Activated T-cell treated with anti-CD3 and anti-CD28 coated beads for 1 hour (primary cell): ENCODE measurements around the gene MRPL24.

Experiments
- DNase-seq: peaks from one replicate; pipeline ENCODE4 v3.0.0-alpha.2; 2020; ENCODE audit warnings: low read depth

Gene MRPL24

DNA sequence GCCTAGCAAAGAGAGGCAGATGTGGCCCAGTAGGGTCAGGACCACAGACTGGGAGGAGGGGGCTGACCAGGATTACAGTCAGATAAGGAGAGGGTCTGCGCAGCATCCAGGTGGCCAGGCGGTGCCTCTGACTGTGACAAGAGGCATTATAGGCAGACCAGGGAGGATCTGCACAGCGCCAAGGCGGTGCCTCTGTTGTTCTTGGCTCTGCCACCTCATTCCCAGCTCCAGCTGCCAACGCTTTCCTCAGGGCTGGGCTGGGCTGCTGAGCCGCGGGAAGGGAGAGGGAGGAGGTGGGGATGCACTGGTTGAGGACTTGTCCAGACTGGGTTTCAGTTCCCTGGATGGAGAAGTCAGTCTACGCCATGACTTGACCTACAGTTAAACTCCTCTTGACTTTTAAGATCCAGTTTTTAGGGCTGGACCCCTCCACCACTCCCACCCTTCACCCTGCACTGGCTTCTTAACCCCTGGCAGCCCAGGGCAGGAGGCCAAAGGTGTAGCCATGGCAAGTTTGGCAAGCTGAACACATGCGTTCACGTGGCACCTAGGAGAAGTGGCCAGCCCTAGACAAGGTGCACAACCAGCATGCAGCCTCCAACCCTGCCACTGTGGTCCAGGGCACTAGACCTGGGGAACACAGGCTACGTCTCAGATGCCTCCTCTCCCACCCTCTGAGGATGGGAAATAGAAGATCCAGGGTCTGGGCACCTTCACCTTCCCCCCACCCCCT is 31.0 kb downstream of the MRPL24 start:
- no peak for DNase-seq

DNA sequence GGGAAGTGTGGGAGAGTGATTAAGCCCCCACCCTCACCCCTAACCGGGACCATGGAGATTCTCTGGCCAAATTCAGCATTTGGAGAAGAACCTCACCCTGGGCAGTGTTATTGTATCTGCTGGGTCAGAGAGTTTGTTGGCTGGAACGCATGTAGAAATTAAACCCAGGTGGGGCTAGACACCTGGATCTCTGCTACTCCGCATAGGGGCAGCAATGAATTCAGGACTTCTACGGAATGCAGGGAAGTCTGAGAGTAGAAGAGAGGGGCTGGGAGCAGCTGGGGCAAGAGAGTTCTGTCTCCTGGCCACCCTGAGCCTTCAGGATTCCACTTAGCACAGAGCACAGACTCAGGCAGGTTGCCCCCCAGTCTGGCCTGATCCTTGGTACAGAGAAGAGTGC is 31.9 kb downstream of the MRPL24 start:
- no peak for DNase-seq

DNA sequence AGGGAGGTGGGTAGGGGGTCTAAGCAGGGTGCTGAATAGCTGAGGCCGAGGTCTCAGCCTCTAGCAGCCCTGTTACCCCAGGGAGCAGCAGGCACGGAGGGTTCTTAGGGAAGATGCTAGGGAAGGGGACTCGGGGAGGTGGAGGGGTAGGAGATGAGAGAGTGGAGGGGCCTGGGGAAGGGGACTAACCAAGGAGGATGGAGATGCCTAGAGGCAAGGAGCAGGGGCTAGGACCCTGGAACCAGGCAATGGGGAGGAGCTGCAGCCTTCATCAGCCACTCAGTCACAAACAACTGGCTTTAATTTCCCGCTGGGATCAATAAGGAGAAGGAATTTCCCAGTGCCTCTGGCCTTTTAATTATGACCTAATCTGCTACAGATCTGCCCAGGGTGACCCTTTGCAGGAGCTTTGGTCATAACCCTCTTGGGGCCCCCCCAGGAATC is 32.6 kb downstream of the MRPL24 start:
- no peak for DNase-seq

DNA sequence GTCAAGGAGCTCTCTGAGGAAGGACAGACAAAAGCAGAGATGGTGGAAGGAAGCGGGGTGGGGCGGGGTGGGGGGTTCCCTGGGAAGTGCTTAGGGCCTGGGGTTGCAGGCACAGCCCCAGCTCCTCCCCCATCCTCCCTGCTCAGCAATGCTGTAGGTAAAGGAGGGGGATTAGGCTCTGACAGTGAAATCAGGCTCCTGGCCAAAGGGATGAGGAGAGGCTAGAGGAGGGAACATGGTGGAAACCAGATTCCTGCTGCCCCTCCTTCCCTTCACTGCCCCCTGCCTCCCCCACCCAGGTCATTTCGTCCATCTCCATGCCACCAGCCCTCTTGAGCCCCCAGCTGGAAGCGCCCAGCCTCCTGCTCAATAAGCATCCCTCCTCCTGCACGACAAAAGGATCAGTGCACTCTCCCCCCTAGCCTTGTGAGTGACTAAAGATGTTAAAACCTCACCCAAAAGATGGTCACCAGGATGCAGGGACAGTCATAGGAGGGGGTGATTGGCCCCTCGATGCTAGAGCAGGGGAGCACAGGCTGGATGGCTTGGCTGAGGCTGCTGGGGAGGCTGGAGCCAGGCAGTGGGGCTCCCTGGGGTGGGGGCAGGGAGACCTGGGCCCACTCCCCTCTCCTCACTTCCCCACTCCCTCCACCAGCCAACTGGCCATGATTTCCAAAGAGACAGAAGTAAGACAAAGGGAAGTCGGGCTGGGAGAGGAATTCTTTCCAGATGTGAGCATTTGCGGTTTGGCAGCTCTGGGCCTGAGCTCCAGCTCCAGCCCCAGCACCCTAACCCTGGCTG is 33.3 kb downstream of the MRPL24 start:
- DNase-seq, result no peak

DNA sequence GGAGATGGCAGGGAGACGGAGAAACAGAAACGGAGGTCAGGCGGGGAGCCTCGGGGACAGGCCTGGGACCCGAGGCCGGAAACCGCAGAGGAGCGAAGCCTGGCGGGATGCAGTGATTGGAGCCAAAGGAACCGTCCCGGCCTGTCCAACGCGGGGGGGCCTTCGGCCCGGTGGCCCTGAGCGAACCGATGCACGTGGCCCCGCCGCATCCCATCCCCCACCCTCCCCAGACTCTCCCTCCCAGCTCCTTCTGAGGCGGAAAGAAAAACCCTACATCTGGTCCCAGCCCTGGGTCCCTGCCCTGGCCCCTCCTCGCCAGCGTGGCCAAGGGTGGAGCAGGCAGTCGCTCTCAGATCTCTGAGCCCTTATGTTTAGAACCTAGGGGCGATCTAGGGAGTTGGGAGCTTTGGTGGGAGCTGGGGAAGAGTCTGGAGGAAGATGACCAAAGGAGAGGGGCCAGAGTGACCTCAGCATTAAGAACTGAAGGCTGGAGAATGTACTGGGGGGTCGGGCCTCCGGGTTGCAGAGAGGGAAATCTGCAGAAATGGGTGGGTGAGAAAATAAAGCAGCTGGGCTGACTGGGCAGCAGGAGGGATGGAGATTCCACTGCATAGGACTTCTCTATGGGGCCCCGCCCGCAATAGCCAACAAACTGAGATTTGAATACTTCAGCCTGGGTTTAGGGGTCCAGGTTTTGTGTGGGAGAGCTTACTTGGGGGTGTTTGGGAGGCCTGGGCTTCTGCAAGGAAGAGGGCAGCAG is 34.1 kb downstream of the MRPL24 start:
- no peak for DNase-seq

DNA sequence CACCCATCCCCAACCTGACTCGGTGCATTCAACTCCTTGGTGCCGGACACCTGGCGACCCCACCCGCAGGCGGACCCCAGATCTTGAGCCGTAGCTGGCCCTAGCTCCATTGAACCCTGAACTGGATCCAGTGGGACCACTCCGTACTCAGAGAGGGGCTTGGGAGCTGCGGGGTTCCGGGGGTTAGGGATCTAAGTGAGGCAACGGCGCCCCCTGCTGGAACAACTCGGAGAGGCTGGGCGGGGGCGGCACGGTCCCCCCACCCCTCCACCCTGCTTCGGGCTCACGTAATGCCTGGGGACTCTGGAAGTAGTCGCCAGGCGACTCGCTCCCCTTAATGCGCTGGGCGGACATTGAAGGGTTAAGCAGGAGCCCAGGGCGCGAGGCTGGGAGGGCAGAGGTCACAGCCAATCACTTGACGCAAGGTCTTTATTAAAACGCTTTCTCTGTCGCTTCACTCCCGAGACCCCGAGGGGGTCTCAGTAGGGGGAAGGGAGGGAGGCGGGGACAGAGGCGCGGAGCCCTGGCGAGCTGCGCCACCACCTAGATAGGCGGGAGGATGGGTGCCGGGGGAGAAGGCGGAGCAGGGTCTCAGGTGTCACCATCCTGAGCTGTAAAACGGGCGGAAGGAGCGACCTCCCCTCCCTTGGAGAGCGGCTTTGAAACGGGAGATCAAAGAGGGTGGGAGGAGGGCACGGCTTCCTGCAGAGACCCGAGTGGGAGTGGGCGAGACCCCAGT is 34.8 kb downstream of the MRPL24 start:
- peak; percentile 67 for DNase-seq

DNA sequence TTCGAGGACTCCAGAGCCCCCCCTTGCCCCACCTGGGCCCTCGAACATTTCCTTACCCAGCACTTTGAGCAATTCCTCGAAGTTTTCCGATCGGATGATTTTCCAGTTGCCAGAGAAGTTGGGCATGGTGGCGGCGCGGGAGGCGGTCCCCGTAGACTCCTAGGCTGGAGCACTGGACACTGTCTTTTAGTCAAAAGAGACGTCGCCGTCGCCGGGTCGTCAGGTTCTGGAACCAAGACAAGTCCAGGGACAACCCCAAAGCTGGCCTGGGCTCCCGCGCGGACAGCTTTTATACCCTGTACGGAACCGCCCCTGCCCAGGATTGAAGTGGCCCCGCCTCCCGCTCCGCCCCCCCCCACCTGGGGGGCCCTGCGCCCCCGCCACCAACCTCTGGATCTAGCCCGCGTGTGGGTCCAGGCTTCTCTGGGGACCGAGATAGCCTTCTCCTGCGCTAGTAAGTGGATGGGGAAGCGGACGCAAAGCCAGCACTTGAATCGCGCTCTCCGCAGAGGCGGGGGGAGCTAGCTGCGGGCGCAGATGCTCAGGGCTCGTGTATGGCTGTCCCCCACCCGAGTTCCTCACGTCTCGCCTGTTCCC is 35.5 kb downstream of the MRPL24 start, which contains the start of gene CRABP2:
CRABP2 (minus strand) TSS at position 263 of the 597 bp plus-strand sequence; CDS start at position 126, 137 bp downstream.
- no peak for DNase-seq

DNA sequence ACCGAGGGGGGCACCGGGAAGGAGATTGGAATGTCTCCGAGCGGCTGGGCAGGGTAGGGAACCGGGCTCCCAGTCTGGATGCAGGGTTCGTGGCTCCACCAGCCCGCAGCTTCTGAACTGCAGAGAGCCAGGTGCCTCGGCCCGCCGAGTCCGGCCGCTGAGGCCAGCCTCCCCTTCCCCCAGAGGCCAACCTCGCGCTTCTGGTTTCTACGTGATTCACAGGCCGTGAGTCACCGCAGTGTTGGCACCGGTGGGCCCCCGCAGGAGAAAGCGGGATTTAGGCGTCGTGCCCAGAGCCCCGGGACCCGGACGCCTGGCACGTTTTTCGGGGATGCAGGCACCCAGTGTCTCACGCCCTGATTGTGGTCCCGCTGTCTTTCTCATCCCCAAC is 36.0 kb downstream of the MRPL24 start:
- DNase-seq, result no peak

DNA sequence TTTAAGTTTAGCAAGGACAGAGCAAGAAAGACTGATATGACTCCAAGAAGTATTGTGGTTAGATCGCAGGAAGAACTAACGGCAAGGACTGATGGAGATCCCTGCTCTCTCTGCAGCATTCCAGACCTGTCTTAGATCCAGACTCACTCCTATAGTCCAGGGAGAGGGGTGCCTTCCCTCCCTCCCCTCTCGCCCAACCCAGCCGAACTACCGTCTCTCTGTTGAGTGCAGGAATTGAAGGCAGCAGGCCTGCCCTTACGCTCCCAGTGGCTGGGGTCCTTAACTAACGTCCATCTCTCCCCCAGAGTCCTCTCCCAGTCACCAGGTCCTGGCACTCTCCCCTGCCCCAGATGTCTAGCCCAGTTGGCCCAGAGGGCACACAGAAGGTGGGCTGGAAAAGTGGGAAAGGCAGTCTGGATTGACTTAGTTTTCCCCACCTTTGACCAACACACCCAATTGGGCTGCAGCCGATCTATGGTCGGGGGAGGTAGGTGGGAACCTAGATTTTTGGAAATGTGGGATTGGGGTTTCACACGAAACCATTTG is 36.6 kb downstream of the MRPL24 start:
- DNase-seq, result no peak

DNA sequence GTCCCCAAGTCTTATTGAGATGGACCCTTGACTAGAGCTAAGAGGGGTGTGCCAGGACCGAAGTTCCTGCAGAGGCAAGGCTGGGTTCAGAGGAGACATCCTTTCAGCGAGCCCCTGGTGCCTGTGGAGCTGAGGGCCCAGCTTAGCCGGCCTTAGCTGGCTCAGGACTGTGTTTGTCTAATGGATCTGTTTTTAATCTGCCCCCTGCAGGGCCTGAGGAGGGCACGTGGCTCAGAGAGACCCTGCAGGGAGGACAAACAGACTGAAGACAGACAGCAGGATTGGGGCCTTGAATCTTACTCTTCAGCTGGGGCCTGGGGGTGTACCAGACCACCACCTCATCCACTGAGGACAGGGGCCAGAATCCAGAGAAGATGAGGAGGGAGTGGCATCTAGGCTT is 37.1 kb downstream of the MRPL24 start:
- DNase-seq, result no peak

DNA sequence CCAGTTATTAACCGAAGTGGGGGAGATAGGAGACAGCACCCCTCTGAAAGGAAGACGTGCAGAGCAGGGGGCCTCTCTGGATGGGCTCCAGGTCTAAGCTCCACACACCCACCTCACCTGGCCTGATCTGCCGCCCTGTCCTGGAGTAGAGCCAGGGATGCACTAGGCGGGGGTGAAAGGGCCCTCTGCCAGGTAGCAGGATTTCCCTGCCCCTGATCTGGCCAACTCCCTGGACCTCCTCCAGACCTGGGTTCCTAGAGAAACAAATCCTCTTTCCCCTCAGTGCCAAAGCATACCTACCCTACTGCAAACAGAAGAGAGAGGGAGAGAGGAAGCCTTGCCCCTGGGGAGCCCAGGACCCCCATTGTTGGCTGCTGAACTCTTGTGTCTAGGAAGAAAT is 37.6 kb downstream of the MRPL24 start:
- DNase-seq, result no peak

DNA sequence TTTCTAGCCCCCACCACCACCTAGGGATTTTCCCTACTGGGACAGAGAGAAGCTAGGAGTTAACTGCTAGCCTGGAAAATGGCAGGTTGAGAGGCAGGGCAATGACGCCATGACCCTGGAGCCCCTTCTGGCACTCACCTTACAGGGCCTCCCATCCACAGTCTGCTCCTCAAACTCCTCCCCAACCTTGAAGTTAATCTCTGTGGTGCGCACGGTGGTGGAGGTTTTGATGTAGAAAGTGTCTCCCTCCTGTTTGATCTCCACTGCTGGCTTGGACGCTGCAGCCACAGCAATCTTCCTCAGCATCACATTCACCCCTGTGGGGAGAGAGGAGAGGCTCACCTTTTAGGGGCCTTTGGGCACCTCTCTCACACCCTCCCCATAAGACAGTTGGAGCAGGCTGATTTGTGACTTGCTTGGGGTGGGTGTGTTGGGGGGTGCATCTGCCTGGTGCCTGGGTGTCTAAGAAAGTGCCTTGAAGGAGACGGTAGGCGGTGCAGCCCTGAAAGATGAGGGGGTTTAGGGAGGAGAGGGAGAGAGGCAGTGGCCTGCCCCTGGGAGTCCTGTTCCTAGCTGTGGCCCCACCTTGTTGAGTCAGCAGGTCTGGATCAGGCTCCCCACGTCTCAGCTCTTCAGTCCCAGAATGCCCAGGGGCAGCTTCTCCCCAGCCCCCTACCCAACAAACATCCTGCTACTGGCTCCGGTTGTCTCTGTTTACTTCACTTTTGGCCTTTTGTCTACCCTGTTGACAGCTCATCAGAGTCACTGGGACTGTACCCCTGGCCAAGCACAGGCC is 40.0 kb downstream of the MRPL24 start:
- DNase-seq, result no peak

DNA sequence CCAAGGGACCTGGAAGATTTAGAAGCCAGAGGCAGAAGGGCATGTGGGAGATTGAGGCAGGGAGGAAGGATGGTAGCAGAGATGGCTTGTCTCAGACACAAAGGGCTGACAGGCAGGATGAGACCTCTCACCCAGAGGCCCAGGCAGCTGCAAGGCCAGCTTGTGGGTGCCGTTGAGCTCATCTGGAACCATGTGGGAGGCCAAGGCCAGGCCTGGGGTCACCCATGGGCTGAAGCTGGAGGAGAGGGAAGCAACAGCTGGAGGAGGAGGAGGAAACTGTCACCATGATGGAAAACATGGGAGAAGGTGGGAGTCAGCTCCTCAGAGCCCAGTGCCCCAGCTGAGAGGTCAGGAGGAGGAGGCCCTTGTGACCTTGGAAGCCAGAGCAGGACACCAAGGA is 41.9 kb downstream of the MRPL24 start:
- no peak for DNase-seq

DNA sequence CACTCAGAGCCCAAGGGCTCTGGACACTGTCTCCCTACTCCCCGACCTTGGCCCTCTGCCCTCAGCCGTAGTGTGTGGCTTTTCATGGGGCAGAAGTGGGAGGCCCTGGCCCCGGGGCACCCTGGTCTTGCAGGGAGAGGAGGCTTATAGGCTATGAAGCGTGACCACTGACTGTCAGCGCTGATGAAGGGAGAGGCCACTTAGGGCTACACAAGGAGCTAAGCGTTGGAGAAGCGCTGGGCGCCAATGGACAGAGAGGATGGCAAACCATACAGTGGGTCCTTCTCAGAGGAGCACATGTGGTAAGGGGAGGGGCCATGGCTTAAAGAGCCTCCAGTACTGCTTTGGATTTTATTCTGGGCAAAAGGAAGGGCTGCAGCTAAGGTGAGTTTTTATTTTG is 43.4 kb downstream of the MRPL24 start:
- no peak for DNase-seq

DNA sequence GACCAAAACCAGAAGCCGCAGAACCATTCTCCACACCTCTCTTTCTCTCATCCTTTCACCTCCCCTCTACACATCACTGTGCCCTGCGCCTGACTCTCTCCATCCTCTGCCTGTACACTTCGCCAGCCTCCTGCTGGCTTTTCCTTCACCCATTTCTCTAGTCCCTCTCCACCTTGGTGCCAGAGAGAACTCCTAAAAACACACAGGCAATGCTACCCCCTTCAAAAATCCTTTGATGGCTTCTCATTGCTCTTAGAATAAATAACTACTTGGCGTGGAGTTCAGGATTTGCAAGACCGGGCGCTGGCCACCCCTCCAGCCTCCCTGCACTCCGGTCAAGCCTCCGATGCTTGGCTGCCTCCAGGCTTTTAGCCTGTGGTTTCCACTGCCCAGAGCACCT is 44.1 kb downstream of the MRPL24 start:
- DNase-seq, result no peak

DNA sequence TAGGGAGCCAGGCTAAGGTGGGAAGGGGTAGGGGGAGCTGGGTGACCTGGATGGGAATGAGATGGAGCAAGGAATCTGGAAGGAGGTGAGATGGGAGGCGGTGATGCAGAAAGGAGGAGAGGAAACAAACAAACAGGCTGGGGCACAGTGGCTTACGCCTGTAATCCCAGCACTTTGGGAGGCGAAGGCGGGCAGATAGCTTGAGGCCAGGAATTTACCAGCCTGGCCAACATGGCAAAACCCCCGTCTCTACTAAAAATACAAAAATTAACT is 46.3 kb downstream of the MRPL24 start:
- no peak for DNase-seq

DNA sequence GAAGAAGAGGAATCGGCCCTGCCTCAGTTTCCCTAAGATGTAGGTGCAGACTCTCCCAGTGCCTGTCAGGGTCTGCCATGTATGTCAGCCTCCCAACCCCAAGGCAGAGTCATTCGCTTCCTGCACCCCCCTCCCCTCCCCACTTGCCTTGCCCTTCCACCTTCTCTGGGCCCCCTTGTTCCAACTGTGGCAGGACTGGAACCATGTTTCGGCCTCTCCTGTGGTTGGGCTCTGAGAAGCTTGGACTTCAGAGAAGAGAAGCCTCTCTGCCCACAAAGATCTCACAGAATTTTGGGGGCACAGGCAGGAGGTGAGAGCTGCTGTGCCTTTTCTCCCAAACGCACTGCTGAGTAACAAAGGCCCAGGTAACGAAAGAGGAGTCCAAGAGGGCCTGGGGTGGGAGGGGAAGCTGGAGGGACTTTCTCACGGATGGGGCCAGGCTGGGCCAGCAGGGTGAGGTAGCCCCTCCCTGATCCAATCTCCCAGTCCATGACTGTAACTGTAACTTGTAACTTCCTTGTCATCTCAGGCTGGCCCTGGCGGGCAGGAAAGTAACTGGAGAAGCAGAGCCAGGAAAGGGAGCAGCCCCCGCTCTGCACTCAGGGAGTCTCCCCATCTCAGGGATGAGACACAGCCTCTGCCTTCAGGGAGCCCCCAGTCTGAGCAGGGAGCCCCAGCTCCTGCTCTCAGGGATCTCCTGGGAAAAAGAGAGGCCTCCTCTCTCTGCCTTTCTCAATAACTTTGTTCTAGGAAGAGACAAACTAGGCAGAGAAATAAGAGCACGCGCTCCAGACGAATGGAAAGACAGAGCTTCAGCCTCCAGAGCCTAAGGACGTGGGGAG is 46.8 kb downstream of the MRPL24 start:
- no peak for DNase-seq

DNA sequence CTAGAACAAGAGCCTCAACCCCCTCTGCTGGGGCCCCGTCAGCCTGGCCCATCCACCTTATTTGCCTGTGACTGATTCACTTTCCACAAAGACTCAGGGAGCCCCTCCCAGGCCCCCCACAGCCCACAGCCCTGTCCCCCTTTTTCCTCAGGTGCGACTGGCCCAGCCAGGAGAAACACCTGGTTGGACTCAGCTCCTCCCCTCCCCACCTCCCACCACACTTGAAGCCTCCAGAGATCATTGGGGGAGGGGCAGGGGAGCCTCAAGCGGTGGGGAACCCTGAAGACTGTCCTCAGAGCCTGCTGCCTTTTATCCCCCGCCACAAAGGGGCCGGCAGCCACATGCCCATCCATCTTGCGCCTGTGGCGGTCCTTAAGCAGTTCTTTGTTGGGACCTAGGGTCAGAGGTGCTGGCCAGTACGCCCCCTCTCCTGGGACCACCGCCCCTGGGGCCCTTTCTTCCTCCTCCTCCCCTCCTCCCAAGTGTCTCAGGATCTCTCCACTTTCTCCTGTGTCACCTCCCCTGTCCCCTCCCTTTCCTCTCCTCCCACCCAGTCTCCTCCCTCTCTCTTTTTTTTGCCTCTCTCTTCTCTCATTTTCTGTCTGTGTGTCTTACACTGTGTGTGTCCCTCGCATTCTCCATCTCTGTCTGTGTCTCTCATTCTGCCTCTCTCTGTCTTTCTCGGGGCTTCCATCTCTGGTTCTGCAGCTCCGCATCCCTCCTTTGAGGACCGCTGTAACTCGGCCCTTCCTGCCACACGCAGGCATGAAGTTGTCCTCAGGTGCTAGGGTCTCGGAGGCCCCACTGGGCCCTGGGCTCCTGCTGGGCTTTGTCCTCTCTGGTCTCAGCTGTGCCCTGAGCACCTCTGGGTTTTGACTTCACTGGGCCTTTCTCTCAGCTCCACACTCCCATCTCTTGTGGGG is 47.7 kb downstream of the MRPL24 start:
- no peak for DNase-seq

DNA sequence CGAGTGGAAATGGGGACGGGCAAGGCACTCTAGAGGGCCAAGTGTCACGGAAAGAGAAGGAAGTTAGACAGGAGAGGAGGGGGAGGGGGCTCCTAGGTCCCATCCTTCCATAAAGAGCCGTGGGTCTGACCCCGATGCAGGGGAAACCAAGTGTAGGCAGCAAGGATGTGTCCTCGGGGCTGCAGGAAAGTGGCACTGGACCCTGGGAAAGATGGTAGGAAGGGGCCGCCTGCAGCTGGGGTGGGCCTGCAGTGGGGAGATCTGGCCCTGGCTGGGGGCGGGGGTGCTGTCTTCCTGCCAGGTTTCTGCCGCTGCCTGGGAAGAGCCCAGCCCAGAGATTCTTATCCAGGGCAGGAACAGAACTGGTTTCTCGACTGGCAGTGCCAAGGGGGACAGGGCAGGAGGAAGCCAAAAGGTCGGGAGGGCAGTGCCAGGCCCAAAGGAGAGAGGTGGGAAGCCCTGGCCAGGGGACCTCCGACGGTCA is 48.4 kb downstream of the MRPL24 start:
- DNase-seq, result no peak
